HepG2 (cell line): Measurements from ENCODE around the gene ZNF154. TPM values are rescaled to one million over a fixed set of nuclear protein-coding genes. Genes with fewer than 3 reads are reported as not detected.

Experiments used
- ATAC-seq: fragments of 200-7000 bp; cut with Tn5 transposase; 3 replicates; pipeline ENCODE4 v1.9.1; 2020; ENCODE audit warnings: mild to moderate bottlenecking, moderate library complexity
- BruUV-seq: library from RNA; stranded (reverse); fragments of 400-500 nt; replicated peaks from 2 replicates; lab custom pipeline; 2021; lab: Mats Ljungman, UMichigan
- CTCF ChIA-PET: fragments of 300-600 bp; formaldehyde crosslinking; extraction: SDS; loops from one replicate; lab custom pipeline; 2021; ENCODE audit warnings: low total read pairs, inconsistent platforms, low intra/inter-chr PET ratio; lab: Yijun Ruan, JAX
- POLR2A ChIA-PET: fragments of 350-600 bp; sonication (Branson Sonifier 250); formaldehyde crosslinking; loops from one replicate; lab custom pipeline; 2020; ENCODE audit warnings: antibody characterized with exemption, inconsistent platforms; lab: Yijun Ruan, JAX
- DNase-seq: peaks from one replicate; pipeline ENCODE4 v3.0.0-alpha.2; 2015; ENCODE audit warnings: low spot score
- FAIRE-seq: peaks from 3 replicates; lab custom pipeline; 2011; peaks lifted over from hg19 to GRCh38; lab: Jason Lieb, UNC
- H2AFZ ChIP-seq: one replicate; pipeline ENCODE4 v1.6.1; 2011; ENCODE audit warnings: low read length, inconsistent platforms
- H3K27ac ChIP-seq: fragments of 300-600 bp; 3 replicates; pipeline ENCODE4 v1.8.0; 2011; ENCODE audit warnings: mixed run types, mild to moderate bottlenecking, mixed read lengths, low read length, inconsistent platforms; ENCODE audit not compliant: insufficient read depth; ENCODE audit errors: extremely low read length
- H3K27me3 ChIP-seq, 2 experiments: fragments of 200-600 bp in 1 of 2; 2 replicates in 1 of 2; 3 replicates in 1 of 2; pipeline versions ENCODE4 v1.6.0 to v1.8.0; 2011; ENCODE audit warnings: low read length in 2 of 2, mild to moderate bottlenecking in 2 of 2, moderate library complexity in 2 of 2, inconsistent platforms in 1 of 2; ENCODE audit not compliant: insufficient read depth in 2 of 2, control insufficient read depth in 1 of 2
- H3K36me3 ChIP-seq, 2 experiments: fragments of 200-600 bp in 1 of 2; replicated peaks in 1 of 2; 2 replicates in 1 of 2; 3 replicates in 1 of 2; pipeline versions ENCODE4 v1.5.1 to v1.8.0; 2011; ENCODE audit warnings: low read length in 2 of 2, inconsistent platforms in 1 of 2; ENCODE audit not compliant: insufficient read depth in 2 of 2, control insufficient read depth in 1 of 2
- H3K4me1 ChIP-seq: 2 replicates; pipeline ENCODE4 v1.5.1; 2012; ENCODE audit warnings: low read length, inconsistent platforms; ENCODE audit not compliant: insufficient read depth
- H3K4me2 ChIP-seq: 2 replicates; pipeline ENCODE4 v1.6.0; 2011; ENCODE audit warnings: low read depth, low read length, inconsistent platforms
- H3K4me3 ChIP-seq, 3 experiments: fragments of 200-600 bp in 1 of 3; sonication (generic), shearing (Covaris generic) in 1 of 3; replicated peaks in 1 of 3; 2 replicates each; pipeline ENCODE4 v1.5.1; 2011 to 2016; ENCODE audit warnings: low read length in 3 of 3, inconsistent platforms in 2 of 3, low read depth in 2 of 3, mild to moderate bottlenecking in 2 of 3, control low read depth in 1 of 3, mixed read lengths in 1 of 3; ENCODE audit not compliant: insufficient read depth in 1 of 3
- H3K79me2 ChIP-seq: one replicate; pipeline ENCODE4 v1.6.1; 2011; ENCODE audit warnings: low read length, inconsistent platforms; ENCODE audit not compliant: insufficient read depth
- H3K9ac ChIP-seq: 2 replicates; pipeline ENCODE4 v1.6.0; 2011; ENCODE audit warnings: mild to moderate bottlenecking, low read depth, low read length, inconsistent platforms; ENCODE audit not compliant: insufficient read depth
- H3K9me3 ChIP-seq: 2 replicates; pipeline ENCODE4 v1.5.1; 2012; ENCODE audit warnings: mild to moderate bottlenecking, low read length
- H4K20me1 ChIP-seq: 2 replicates; pipeline ENCODE4 v1.6.0; 2011; ENCODE audit warnings: inconsistent platforms, mild to moderate bottlenecking, low read length, moderate library complexity; ENCODE audit not compliant: insufficient read depth
- MAFF ChIP-seq: IDR thresholded peaks from 2 replicates; pipeline ENCODE4 v1.6.1; 2011; ENCODE audit warnings: low read depth, low read length, improper control_type of control experiment
- MAFK ChIP-seq, 2 experiments: IDR thresholded peaks in 1 of 2; conservative IDR thresholded peaks in 1 of 2; 2 replicates each; pipeline ENCODE4 v1.6.1; 2011; ENCODE audit warnings: improper control_type of control experiment in 2 of 2, low read length in 2 of 2
- WGBS: methylation state at CpG from one replicate; pipeline ENCODE4 v1.1.6; 2017; ENCODE audit warnings: low lambda C conversion rate; 5-methylcytosine and 5-hydroxymethylcytosine counted together
- in situ Hi-C: cut with HindIII; loops from 2 replicates; pipeline ENCODE4 v1.10.0; 2017; ENCODE audit warnings: low pct_unique_long_range_greater_than_20kb; ENCODE audit not compliant: extremely low pct_ligation_motif_present
- intact Hi-C: fragments of 100-400 bp; cut with micrococcal nuclease; formaldehyde crosslinking; loops from one replicate; pipeline ENCODE4 v1.10.0; 2022; ENCODE audit not compliant: unreplicated experiment
- polyA plus RNA-seq, 8 experiments: library from polyadenylated mRNA; depleted of rRNA in 3 of 8; stranded (reverse) in 7 of 8; unstranded in 1 of 8; fragments of >200 nt; fragmentation: Illumina TruSeq in 4 of 8; extraction: Trizol in 4 of 8; gene quantifications; 2 replicates each; pipeline versions ENCODE4 v1.2.1 to v1.2.3, GENCODE V29; 2011 to 2016; ENCODE audit warnings: low read depth in 4 of 8, missing spikeins in 1 of 8, mixed read lengths in 1 of 8; ENCODE audit not compliant: insufficient read depth in 1 of 8
- total RNA-seq, 5 experiments: library from RNA; depleted of rRNA; stranded (reverse); fragments of >200 nt; fragmentation: Illumina TruSeq; extraction: Trizol; gene quantifications; 2 replicates each; pipeline ENCODE4 v1.2.3, GENCODE V29; 2016; ENCODE audit warnings: low read depth in 1 of 5
- TF ChIP-seq, protein P1 (sequence below): sonication (generic); formaldehyde crosslinking; IDR thresholded peaks from 2 replicates; pipeline ENCODE4 v1.5.0; 2020; ENCODE audit warnings: mild to moderate bottlenecking, missing genetic modification reagents, borderline replicate concordance
- TF ChIP-seq, protein P2 (sequence below): IDR thresholded peaks from 2 replicates; pipeline ENCODE4 v1.6.1; 2016; ENCODE audit warnings: missing biosample characterization, missing genetic modification reagents, low read depth

The ZNF154 gene
- total and polyA plus RNA-seq, 2 of the 13 experiments (the other 11 are each of a cell fraction or from before 2014, with no cell fraction given), result not detected

DNA sequence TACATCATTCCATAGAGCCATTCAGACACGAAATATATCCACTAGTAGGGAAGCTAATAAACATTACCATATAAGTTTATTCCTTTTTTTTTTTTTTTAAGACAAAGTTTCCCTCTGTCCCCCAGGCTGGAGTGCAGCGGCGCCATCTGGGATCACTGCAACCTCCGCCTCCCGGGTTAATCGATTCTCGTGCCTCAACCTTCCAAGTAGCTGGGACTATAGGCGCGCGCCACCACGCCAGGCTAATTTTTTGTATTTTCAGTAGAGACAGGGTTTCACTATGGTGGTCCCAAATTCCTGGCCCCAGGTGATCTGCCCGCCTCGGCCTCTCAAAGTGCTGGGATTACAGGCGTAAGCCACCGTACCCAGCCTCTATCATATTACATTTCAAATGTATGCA lies 612 bp upstream of the ZNF154 start (continued):
- TF ChIP-seq, protein P1, sequence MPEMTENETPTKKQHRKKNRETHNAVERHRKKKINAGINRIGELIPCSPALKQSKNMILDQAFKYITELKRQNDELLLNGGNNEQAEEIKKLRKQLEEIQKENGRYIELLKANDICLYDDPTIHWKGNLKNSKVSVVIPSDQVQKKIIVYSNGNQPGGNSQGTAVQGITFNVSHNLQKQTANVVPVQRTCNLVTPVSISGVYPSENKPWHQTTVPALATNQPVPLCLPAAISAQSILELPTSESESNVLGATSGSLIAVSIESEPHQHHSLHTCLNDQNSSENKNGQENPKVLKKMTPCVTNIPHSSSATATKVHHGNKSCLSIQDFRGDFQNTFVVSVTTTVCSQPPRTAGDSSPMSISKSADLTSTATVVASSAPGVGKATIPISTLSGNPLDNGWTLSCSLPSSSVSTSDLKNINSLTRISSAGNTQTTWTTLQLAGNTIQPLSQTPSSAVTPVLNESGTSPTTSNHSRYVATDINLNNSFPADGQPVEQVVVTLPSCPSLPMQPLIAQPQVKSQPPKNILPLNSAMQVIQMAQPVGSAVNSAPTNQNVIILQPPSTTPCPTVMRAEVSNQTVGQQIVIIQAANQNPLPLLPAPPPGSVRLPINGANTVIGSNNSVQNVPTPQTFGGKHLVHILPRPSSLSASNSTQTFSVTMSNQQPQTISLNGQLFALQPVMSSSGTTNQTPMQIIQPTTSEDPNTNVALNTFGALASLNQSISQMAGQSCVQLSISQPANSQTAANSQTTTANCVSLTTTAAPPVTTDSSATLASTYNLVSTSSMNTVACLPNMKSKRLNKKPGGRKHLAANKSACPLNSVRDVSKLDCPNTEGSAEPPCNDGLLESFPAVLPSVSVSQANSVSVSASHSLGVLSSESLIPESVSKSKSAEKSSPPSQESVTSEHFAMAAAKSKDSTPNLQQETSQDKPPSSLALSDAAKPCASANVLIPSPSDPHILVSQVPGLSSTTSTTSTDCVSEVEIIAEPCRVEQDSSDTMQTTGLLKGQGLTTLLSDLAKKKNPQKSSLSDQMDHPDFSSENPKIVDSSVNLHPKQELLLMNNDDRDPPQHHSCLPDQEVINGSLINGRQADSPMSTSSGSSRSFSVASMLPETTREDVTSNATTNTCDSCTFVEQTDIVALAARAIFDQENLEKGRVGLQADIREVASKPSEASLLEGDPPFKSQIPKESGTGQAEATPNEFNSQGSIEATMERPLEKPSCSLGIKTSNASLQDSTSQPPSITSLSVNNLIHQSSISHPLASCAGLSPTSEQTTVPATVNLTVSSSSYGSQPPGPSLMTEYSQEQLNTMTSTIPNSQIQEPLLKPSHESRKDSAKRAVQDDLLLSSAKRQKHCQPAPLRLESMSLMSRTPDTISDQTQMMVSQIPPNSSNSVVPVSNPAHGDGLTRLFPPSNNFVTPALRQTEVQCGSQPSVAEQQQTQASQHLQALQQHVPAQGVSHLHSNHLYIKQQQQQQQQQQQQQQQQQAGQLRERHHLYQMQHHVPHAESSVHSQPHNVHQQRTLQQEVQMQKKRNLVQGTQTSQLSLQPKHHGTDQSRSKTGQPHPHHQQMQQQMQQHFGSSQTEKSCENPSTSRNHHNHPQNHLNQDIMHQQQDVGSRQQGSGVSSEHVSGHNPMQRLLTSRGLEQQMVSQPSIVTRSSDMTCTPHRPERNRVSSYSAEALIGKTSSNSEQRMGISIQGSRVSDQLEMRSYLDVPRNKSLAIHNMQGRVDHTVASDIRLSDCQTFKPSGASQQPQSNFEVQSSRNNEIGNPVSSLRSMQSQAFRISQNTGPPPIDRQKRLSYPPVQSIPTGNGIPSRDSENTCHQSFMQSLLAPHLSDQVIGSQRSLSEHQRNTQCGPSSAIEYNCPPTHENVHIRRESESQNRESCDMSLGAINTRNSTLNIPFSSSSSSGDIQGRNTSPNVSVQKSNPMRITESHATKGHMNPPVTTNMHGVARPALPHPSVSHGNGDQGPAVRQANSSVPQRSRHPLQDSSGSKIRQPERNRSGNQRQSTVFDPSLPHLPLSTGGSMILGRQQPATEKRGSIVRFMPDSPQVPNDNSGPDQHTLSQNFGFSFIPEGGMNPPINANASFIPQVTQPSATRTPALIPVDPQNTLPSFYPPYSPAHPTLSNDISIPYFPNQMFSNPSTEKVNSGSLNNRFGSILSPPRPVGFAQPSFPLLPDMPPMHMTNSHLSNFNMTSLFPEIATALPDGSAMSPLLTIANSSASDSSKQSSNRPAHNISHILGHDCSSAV, result no peak

GRCh38 chr19:57706346-57706745 lies 2.7 kb downstream of the ZNF154 start:
- intact Hi-C loops (no loop called here), in situ Hi-C loops (no loop called here)
- FAIRE-seq (no peak), DNase-seq (no peak), ATAC-seq (no peak)
- H3K36me3 ChIP-seq, result 0 out of 5 replicates have a peak, but pooled peaks cover 0 to 7% of the 10 kb centered on the region in 2 experiments
- no peak overlapping the region for H2AFZ ChIP-seq
- no TSS peak for BruUV-seq
- 100% methylated on average over 1 of the region's 1 CpG for WGBS
- no peaks in the 10 kb centered on the region for H4K20me1 ChIP-seq
- H3K9me3 ChIP-seq, result no peaks in the 10 kb centered on the region
- no peaks in the 10 kb centered on the region for H3K79me2 ChIP-seq
- no peak overlapping the region for H3K27ac ChIP-seq
- POLR2A ChIA-PET, result no interaction called here
- no peak overlapping the region for H3K4me2 ChIP-seq
- no peak overlapping the region for H3K9ac ChIP-seq
- CTCF ChIA-PET, result no interaction called here
- TF ChIP-seq MAFF (peak; percentile 67), MAFK (conservative IDR thresholded peaks at IDR 0.05 in 1 of 2, IDR thresholded peaks at IDR 0.05 in 1 of 2; ENCODE audit: low read length in 2 of 2) (peak; percentile 64 to 86; a peak in 3 of 4 replicates)
- TF ChIP-seq, protein P2, sequence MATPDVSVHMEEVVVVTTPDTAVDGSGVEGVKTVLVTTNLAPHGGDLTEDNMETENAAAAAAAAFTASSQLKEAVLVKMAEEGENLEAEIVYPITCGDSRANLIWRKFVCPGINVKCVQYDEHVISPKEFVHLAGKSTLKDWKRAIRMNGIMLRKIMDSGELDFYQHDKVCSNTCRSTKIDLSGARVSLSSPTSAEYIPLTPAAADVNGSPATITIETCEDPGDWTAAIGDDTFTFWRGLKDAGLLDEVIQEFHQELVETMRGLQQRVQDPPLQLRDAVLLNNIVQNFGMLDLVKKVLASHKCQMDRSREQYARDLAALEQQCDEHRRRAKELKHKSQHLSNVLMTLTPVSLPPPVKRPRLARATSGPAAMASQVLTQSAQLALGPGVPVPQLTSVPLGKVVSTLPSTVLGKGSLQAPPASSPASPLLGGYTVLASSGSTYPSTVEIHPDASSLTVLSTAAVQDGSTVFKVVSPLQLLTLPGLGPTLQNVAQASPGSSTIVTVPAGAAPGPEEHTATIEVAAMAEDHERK (CRISPR knock-in tag), result no peak
- no peaks in the 10 kb centered on the region for H3K27me3 ChIP-seq
- H3K4me3 ChIP-seq, result no peak overlapping the region
- no peaks in the 10 kb centered on the region for H3K4me1 ChIP-seq
